ENCODE results near the gene GRIN2A. TPM values are rescaled to one million over a fixed set of nuclear protein-coding genes. Genes with fewer than 3 reads are reported as not detected.

The GRIN2A gene
- total and polyA plus RNA-seq, 2 of the 8 experiments (the other 6 are each of a cell fraction or from before 2014, with no cell fraction given): 0.18 to 1.8 TPM

DNA sequence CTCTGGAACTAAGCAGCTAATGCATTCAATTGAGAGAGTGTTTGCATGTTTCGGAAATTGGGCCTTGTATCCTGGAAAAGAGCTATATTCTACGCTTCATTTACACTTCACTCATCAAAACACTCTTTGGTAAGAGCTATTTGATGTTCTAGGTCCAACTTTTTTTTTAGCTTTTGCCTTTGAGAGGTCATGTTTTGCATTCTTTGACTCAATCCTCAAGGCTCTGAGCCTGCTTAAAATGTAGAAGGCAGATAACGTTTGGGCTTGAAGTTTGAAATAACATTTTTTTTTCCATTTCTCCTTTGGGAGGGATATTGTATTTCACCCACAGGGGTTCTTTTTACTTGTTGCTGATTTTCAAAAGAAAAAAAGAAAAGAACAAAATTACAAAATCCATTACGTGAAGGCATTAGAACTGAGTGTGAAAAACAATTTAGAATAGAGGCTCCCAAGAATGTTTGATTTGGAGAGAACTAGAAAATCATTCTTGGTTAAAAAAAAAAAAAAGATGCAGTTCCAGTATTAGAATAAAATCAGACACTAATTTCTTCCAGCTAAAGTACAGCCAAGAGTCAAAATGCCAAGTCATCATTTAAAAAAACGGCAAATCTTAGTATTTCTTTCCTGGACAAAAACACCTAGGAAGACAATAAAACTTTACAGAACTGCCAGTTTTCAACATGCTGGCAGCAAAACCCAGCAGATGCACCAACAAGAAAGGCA is 268.5 kb downstream of the GRIN2A start:
- Histone ChIP-seq H3K79me2 (ENCODE audit: control insufficient read depth in 1 of 2, insufficient read depth in 2 of 2, low read length in 2 of 2) (no peaks in the 10 kb centered on the region), H3K23me2 (ENCODE audit: low read depth, low read length) (no peaks in the 10 kb centered on the region), H3K9ac (replicated peaks in 1 of 4; ENCODE audit: extremely low read depth in 1 of 4, low read depth in 3 of 4, low read length in 3 of 4) (no peak overlapping the region), H3K4me1 (replicated peaks in 1 of 4; ENCODE audit: control insufficient read depth in 3 of 4, insufficient read depth in 4 of 4, low read length in 3 of 4) (no peaks in the 10 kb centered on the region), H3K56ac (replicated peaks; ENCODE audit: insufficient read length, low read depth, low read length) (no peak overlapping the region), H2BK12ac (ENCODE audit: low read depth, low read length) (no peak overlapping the region), H4K20me1 (replicated peaks in 1 of 2; ENCODE audit: control insufficient read depth in 1 of 2, insufficient read depth in 2 of 2, low read length in 2 of 2) (no peaks in the 10 kb centered on the region), H3K27me3 (replicated peaks in 1 of 4; ENCODE audit: control insufficient read depth in 3 of 4, extremely low read depth in 1 of 4, insufficient read depth in 3 of 4, low read length in 3 of 4) (no peaks in the 10 kb centered on the region), H2BK20ac (ENCODE audit: low read length) (no peak overlapping the region), H3K14ac (ENCODE audit: insufficient read length) (no peak overlapping the region), H2BK15ac (ENCODE audit: low read length) (no peak overlapping the region), H3K4ac (replicated peaks; ENCODE audit: insufficient read length, low read depth, low read length) (no peak overlapping the region), H4K8ac (ENCODE audit: extremely low read depth, insufficient read depth, low read length) (no peak overlapping the region), H3K18ac (ENCODE audit: extremely low read depth, low read length) (no peak overlapping the region), H4K5ac (ENCODE audit: insufficient read length, low read depth, low read length) (no peak overlapping the region), H4K91ac (replicated peaks; ENCODE audit: insufficient read length, low read length) (no peak overlapping the region), H3K4me2 (ENCODE audit: insufficient read depth in 1 of 2, low read depth in 2 of 2, low read length in 2 of 2) (no peak overlapping the region), H3K9me3 (ENCODE audit: insufficient read depth in 2 of 2, low read depth in 1 of 2, low read length in 1 of 2) (no peaks in the 10 kb centered on the region), H3K4me3 (ENCODE audit: extremely low read depth in 1 of 4, insufficient read depth in 2 of 4, low read depth in 3 of 4, low read length in 4 of 4) (no peak overlapping the region), H2AK5ac (ENCODE audit: low read depth, low read length) (no peak overlapping the region), H2BK120ac (replicated peaks; ENCODE audit: low read depth, low read length) (no peak overlapping the region), H2BK5ac (ENCODE audit: low read depth, low read length) (no peak overlapping the region), H3K23ac (ENCODE audit: insufficient read length) (no peak overlapping the region), H3K27ac (ENCODE audit: low read depth, low read length) (no peak overlapping the region), H2AFZ (ENCODE audit: low read length) (no peak overlapping the region), H3K79me1 (ENCODE audit: low read depth, low read length) (no peaks in the 10 kb centered on the region), H3K36me3 (ENCODE audit: control insufficient read depth in 2 of 4, insufficient read depth in 4 of 4, low read length in 3 of 4) (no peaks in the 10 kb centered on the region)
- DNase-seq (ENCODE audit: low read depth in 1 of 2, low spot score in 2 of 2) (no peak), FAIRE-seq (no peak)
- ChIA-PET POLR2A (ENCODE audit: partially characterized antibody) (no interaction called here), CTCF (ENCODE audit: partially characterized antibody) (interaction anchor here (0.6 to 1.3 kb wide), 3 partner anchors 33 to 267 kb away, joined by 3 read pairs; no protein-coding TSS in a partner anchor)
- WGBS, 2 experiments (ENCODE audit: extremely low coverage in 1 of 2, insufficient coverage in 1 of 2, insufficient read length in 1 of 2, insufficient replicate concordance in 2 of 2, low coverage in 1 of 2, low lambda C conversion rate in 2 of 2, missing lambda C conversion rate in 1 of 2): 80% methylated on average over 5 of the region's 5 CpGs; no CpG with 5 or more reads in 1 of the 2 experiments
- TF ChIP-seq MAFK (IDR thresholded peaks at IDR 0.05; ENCODE audit: low read depth, low read length) (peak; percentile 58; the same call in 1 of the 2 replicates), SIN3A (conservative IDR thresholded peaks at IDR 0.05 in 1 of 2, IDR thresholded peaks at IDR 0.05 in 1 of 2; ENCODE audit: low read depth in 1 of 2, low read length in 2 of 2) (no peak), CBX8 (IDR thresholded peaks at IDR 0.05; ENCODE audit: borderline replicate concordance, low read depth, low read length) (no peak), MAX (IDR thresholded peaks at IDR 0.05) (no peak), CREB1 (IDR thresholded peaks at IDR 0.05) (no peak), RNF2 (IDR thresholded peaks at IDR 0.05; ENCODE audit: borderline replicate concordance, low read depth, low read length, missing control alignments, poor library complexity, severe bottlenecking) (no peak)
